ENCODE data around the gene CXCR2.
"Not testable (repeated sequence)": the region's sequence is repeated elsewhere in the genome, so short reads cannot be mapped to it uniquely, and the experiment has no call there.

Gene CXCR2

DNA sequence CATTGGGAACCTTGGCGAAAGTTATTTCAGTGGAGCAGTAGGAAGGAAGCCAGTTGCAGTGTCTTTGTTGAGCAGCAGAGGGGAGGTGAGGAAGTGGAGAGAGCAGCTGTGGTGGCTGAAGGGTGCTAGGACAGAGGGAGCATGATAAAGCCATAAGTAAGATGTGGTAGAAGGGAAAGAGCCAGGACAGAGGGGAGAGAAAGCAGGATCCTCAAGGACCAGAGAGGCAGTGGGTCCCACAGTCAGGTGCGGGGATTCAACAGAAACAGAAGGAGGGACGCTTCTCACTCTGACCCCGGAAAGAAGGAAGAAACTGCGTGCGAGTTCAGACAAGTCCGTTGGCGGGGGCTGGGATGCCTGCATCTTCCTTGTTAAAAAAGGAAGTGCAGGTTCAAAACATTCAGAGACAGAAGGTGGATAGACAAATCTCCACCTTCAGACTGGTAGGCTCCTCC is at the start of gene CXCR2:
CXCR2 (plus strand) TSS at position 403 of the 455 bp plus-strand sequence. CDS start 8,774 bp downstream, outside the sequence.
- no peak for DNase-seq

DNA sequence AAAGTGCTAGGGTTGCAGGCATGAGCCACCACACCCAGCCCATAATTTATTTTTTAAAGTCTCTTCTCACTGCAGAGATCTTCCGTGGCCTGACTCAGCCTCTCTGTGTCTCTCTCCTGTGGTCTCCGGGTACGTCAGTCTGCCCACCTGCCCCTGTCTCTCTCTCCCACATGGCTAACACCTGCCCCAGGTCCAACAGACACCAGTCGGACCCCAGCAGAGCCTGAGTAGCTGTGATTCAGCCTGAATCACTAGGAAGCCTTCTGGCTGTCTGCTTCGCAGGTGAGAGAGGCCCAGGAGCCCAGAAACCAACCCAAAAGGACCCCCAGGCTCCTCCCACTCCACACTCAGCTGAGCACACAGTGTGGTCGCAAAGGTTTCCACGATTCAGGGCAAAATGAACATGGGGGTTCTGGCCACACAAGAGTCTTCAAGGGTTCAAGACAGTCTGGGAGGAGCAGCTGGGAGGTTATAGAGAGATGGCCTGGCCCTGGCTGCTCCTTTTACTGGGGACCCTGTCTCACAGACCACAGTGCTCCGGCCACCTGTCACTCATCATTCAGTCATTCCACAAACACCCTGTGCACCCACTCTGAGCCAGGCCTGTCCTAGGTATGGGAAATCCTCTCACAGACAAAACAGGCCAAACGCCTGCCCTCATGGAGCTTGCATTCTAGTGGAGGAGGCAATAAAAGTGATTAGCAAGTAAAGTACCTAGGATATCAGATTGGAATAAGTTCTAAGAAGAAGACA is 48.2 kb upstream of the CXCR2 start:
- no peak for DNase-seq

DNA sequence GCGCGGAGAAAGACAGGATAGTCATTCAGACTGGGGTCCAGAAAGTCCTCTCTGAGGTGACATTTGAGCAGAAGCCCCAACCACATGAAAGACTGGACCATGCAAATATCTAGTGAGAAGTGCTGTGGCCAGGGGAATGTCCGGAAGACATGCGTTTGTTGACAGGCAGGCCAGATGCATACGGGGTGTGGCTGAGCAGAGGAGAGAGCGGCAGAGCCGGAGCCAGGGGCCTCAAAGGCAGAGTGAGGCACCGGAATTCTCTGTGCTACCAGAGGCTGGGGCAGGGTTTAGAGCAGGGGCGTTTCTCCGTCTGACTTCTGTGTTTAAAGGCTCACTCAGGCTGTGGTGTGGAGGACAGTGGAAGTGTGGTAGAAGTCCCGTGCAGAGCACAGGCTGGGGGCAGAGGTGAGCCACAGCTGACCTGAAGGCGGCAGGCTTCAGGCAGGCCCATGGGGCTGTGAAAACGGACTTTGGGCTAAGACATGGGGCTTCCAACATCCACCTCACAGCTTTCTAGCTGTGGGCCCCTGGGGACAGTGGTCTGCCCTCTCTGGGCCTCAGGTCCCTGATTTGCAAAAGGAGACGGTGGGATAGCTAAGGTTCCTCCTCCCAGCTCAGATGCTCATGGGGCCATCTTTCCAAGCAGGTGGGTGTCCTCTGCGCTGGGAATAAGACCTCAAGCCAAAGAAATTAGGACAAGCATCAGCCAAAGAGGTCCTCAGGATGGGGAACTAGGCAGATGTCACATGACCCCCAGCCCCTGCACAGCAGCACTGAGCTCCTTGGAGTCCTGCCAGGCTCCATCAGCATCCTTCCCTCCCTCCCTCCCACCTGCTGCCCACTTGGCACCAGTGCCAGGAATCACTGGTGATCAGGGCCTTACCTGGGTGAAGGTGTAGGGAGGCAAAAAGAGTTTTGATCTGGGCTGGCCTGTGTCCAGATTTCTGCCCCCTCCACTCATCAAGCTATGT is 45.6 kb upstream of the CXCR2 start:
- peak in 1 of 2 experiments; percentile 32 for DNase-seq

DNA sequence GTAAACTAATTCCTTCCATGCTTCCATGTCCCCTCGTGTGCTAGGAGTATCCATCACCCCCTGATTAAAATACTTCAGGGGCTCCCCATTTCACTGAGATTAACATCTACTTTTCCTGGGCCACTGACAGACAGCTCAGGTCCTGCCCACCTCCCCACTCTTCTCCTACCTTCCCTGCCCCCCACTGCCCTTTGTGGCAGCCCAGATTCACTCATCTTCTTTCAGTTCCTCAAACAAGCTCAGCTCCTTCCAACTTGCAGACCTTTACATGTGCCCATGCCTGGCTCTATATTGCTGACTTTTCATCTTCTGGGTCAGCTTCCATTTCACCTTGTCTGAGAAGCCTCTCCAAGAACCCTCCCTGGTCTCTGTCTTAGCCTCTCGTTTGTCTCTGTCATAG is 44.8 kb upstream of the CXCR2 start:
- no peak for DNase-seq

DNA sequence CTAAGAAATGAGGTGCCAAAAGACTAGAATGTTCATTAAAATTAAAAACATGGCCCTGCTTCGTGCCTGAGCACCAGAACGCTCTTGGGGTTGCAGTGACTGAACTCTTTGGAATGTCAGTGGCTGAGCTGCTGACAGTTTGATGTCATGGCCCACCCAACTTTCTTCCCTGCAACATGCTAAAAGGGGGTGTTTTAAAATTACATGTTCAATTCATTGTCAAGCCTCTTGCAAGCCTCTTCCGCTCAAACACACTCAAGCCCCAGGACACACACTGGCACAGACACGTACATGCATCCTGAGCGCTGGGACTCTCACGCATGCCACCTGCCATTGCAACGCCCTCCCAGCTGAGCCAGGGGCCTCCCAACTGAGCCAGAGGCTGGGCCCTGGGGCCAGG is 44.1 kb upstream of the CXCR2 start:
- no peak for DNase-seq

DNA sequence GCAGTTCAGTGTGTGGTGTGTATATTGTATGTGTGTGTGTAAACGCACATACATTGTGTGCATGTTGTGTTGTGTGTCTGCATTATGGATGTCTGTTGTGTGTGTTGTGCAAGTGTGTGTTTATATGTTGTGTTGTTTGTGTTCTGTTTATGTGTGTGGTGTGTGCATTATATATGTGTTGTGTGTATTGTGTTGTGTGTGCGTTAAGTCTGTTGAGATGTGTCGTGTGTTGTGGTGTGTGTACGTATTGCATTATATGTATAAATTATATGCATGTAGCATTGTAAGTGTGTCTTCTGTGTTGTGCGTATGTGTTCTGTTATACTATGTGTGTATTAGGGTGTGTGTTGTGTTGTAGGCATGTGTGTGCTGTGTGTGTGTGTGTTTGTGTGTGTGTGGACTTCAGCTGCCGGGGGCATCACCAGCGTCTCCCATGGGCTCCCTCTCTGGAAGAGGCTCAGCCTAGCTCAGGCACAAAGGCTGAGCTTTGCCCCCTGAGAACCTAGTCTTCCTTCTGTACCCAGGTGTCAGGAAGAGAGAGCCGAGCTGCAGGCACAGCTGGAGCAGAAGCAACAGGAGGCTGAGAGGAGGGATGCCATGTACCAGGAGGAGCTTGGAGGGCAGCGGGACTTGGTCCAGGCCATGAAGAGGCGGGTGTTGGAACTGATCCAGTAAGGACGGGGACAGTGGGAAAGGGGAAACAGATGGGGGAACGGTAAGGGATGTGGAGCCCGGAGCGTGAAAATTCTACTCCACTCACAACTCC is 43.1 kb upstream of the CXCR2 start:
- DNase-seq = peak in 1 of 2 experiments; percentile 40

DNA sequence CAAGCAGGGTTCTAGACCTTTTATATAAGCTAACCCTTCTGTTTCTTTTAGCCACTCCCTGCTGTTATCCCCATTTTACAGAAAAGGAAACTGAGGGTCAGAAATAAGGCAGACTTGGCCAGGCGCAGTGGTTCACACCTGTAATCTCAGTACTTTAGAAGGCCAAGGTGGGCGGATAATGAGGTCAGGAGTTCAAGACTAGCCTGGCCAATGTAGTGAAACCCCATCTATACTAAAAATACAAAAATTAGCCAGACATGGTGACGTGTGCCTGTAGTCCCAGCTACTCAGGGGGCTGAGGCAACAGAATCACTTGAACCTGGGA is 42.5 kb upstream of the CXCR2 start:
- no peak for DNase-seq

DNA sequence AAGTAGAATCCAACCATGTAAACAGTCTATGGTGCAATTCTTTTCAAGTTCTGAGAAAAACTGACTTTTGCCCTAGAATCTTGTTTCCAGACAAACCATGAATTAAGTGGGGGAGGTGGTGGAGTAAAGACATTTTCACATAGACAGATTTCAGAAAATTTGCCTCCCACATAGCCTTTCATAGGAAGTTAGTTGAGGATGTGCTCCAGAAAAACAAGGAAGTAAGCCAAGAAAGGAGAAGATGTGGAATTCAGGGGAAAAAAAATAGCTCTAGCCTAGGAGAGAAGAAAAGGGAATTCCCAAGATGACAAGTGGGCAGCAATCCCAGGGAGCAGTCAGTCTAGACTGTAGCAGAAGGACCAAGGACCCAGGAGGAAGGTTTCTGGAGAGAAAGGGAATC is 39.4 kb upstream of the CXCR2 start:
- DNase-seq = no peak

DNA sequence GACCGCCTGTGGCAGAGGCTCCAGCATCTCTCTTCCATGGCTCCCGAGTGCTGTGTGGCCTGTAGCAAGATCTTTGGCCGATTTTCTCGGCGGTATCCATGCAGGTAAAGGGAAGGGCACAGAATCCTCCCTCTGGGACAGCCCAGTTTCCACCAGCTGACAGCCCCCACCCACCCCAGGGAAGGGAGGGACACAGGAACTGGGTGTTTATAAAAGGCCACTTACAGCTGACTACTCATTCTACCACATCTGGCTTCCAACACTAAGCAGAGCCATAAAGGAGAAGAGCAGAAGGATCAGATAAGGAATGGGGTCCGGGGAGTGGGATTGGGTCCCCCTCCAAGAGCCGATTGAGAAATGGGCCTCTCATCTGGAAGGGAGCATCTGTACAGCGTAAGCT is 36.6 kb upstream of the CXCR2 start:
- no peak for DNase-seq

DNA sequence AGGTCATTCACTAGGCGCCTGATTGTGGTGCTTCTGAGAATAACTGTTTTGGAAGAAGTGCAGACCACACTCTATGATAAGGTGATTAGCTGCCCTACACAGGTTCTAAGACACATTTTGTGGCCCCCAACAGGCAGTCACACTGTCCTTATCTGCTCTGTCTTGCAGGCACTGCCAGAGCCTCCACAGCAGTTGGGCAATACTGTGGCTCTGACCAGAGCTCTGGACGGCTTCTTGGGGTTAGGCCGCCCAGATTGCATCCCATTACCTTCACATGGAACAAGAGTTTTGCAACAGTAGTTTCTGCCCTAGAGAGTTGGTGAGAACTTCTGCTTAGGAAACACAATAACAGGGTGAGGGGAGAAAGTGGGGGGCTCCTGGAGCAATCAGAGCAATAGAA is 34.1 kb upstream of the CXCR2 start:
- no peak for DNase-seq

DNA sequence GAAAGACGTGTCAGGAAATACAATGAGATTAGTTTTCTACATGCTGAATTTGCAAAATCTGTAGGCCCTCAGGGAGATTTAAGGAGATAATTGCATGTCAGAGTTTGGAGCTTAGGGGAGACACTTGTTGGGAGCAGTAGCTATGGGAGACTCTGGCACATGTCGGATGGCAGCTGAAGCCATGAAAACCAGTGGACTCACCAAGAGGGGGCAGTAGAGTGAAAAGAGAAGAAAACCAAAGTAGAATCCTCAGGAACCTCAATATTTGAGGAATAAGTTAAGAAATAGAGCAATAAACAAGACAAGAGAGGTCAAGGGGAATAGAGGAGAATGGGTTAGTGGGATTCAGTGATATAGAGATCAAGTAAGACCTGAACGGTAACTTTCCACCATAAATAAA is 31.9 kb upstream of the CXCR2 start:
- no peak for DNase-seq

DNA sequence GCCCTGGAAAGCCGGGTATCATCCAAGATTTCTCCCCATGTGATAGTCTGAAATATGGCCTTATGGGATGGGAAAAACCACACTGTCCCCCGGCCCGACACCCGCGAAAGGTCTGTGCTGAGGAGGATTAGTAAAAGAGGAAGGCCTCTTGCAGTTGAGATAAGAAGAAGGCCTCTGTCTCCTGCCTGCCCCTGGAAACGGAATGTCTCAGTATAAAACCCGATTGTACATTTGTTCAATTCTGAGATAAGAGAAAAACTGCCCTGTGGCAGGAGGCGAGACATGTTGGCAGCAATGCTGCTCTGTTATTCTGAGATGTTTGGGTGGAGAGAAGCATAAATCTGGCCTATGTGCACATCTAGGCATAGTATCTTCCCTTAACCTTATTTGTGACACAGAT is 30.0 kb upstream of the CXCR2 start:
- no peak for DNase-seq

DNA sequence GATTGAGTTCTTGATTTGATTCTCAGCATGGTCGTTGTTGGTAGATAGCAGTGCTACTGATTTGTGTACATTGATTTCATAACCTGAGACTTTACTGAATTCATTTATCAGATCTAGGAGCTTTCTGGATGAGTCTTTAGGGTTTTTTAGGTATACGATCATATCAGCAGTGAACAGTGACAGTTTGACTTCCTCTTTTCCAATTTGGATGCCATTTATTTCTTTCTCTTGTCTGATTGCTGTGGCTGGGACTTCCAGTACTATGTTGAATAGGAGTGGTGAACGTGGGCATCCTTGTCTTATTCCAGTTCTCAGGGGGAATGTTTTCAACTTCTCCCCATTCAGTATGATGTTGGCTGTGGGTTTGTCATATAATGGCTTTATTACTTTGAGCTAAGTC is 27.9 kb upstream of the CXCR2 start:
- no peak for DNase-seq

DNA sequence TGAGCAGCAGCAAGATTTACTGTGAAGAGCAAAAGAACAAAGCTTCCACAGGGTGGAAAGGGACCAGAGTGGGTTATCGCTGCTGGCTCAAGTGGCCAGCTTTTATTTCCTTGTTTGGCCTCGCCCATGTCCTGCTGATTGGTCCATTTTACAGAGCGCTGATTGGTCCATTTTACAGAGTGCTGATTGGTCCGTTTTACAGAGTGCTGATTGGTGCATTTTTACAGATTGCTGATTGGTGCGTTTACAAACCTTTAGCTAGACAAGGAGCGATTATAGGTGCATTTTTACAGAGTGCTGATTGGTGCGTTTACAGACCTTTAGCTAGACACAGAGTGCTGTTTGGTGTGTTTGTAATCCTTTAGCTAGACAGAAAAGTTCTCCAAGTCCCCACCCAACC is 17.0 kb upstream of the CXCR2 start:
- DNase-seq = not testable (repeated sequence)

DNA sequence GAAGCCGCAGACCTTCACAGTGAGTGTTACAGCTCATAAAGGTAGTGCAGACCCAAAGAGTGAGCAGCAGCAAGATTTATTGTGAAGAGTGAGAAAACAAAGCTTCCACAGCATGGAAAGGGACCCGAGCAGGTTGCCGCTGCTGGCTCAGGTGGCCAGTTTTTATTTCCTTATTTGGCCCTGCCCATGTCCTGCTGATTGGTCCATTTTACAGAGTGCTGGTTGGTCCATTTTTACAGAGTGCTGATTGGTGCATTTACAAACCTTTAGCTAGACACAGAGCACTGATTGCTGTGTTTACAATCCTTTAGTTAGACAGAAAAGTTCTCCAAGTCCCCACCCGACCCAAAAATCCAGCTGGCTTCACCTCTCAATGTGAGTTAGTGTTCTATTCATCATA is 4.0 kb upstream of the CXCR2 start:
- DNase-seq = not testable (repeated sequence)

DNA sequence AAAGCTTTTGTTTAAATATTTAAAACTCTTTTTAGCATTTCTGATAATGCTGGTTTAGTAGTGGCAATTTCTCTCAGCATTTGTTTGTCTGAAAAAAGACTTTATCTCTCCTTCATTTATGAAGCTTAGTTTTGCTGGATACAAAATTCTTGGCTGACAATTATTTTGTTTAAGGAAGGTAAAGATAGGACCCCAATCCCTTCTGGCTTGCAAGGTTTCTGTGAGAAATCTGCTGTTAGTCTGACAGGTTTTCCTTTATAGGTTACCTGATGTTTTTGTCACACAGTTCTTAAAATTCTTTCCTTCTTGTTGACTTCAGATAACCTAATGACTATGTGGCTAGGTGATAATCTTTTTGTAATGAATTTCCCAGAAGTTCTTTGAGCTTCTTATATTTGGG is 3.5 kb upstream of the CXCR2 start:
- DNase-seq = not testable (repeated sequence)

DNA sequence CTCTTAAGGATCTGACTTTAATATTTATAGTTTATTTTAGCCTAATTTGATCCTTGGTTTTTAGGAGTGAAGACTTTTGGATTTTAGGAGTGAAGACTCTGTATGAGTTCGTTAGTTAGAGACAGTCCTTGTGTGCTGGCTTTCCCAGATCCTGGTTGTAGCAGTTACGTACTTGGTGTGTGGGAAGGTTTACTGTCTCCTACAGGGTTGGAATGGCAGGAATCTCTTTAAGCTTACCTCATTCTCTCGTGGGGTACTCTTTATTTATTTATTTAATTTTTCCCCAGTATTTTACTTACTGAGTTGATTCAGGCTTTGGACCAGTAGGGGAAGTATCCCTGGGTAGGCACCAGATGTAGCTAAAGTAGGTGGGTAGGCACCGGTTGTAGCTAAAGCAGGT is 1.8 kb upstream of the CXCR2 start:
- no peak for DNase-seq

DNA sequence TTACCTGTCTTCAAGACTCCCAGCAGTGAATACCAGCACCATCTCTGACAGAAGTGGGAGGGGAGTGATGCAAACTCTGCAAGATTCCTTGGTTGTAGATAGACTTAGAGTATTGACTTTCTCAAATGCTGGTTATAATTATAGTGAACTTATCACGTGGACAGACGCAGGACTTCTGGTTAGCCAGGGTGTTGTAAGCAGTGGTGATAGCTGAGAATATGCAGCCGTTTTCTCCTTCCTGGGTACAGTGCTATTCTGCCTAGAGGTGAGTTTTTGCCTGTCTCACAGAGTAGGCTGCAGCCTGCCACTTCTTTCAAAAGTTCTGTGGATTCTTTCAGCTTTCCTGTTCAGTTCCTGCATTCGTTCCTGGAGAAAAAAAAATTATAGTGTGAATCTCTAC is 733 bp upstream of the CXCR2 start:
- DNase-seq = no peak

DNA sequence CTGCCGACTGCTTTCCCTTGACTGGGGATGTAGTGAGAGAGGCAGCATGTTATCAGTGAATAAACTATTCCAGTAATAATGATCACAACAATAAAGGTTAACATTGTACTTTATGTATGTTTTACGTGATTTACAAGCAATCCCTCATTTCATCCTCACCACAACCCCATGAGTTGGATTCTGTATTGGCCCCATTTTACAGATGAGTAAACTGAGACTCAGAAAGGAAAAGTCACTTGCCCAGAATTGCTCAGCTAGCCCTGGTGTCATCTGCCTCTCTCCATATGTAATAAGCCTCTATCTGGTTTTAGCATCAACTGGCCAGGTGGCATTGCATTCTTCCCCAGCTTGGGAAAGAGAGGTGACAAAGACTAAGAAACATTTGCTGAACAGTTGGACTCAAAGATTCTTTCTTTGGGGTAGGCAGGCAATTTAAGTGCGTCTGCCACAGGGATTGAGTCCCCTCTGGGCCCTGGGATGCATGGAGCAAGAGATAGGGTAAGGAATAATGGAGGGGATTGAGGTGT is 2.2 kb downstream of the CXCR2 start:
- no peak for DNase-seq

DNA sequence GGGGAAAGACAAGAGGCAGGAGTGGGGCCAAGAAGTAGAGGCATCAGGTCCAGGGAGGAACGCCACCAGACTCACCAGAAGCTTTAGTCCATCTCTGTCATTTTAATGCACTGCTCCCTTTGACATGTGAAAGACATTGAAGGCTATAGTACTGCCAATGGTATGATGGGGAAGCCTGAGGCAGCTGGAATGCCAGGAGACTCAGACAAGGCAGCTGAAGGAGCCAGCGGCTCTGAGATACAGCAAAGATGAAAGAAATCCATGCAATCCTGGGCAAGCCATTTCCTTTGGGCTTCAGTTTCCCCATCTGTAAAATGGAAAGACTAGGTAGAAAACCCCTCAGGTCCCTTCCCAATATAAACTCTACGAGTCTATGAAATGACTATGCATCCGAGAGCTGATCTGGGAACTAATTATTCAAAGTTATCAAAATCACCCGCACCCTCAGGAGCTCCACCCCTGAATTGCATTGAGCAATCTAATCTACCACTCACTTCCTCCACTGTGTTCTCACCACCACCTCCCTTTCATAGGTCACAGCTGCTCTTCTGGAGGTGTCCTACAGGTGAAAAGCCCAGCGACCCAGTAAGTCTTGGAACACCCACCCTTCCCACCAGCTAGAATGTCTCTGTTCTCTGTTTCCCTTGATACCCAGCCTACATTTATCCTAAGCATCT is 3.1 kb downstream of the CXCR2 start:
- no peak for DNase-seq

DNA sequence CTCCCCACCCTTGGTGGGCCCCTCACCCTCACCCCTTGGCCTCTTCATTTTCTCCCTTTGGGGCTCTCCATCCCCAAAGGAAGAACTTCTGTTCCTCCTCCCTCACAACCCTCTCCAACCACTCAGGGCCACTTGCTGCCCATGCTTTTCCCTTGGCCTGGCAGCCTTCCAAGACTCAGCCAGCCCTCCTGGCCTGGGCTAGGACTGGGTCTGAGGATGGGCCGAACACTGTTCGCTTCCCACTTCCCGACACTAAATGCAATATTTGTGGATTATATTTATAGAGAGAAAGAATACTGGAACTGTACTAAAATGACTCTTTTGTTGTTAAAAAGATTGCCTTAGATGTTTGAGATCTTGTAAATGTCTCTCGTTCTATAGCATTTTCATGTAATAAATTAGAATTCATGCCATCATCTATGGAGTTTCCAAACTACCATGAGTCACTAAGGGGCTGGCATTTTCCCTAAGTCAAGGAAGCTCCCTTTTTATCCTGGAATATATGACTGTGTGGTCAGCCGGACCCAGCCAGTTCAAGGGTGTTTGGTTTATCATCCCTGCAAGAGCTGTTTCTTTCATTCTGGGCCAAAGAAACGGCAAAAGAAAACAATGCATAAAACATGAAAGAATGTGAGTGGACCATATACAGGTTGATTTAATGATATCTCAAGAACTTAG is 3.8 kb downstream of the CXCR2 start:
- DNase-seq = no peak

DNA sequence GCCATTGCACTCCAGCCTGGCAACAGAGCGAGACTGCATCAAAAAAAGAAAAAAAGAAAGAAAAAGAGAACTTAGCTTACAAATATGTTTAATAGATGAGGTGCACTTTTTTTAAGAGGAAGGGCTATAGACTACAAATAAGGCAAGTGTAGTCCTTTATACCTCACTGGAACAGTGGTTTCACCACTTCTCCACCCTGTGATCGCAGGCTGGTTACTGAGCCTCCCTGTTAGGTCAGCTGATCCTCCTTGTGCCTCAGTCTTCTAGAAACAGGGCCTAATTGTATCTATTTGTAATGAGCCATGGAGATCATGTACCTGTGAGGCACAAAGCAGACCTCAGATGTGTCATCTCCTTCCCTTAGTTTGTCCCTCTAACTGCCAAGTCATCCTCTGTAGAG is 4.5 kb downstream of the CXCR2 start:
- DNase-seq = no peak

Data from NCI-H524 (cell line).